GM08714 (cell line): ENCODE results near the gene EPAS1.

ENCODE experiments used
- H3K4me3 ChIP-seq: fragments of 200-500 bp; sonication (Bioruptor generic); 2 replicates; pipeline ENCODE4 v1.5.1; 2014; ENCODE audit warnings: mild to moderate bottlenecking, low read length, inconsistent platforms
- ZNF274 ChIP-seq: IDR thresholded peaks from 2 replicates; pipeline ENCODE4 v1.6.1; 2012; ENCODE audit warnings: mild to moderate bottlenecking, low read depth, low read length

EPAS1 gene

GRCh38 chr2:46376586-46376985 lies 79.4 kb downstream of the EPAS1 start:
- no peak overlapping the region for H3K4me3 ChIP-seq
- no peak for TF ChIP-seq ZNF274

- no peak for TF ChIP-seq ZNF274
- no peak overlapping the region for H3K4me3 ChIP-seq
These were observed 79.9 kb downstream of the EPAS1 start for GRCh38 chr2:46377101-46377581.

GRCh38 chr2:46377666-46378560 lies 80.7 kb downstream of the EPAS1 start:
- TF ChIP-seq ZNF274 = no peak

GRCh38 chr2:46378616-46379015 lies 81.4 kb downstream of the EPAS1 start:
- TF ChIP-seq ZNF274 = no peak

More at GRCh38 chr2:46377666-46378560, 80.7 kb downstream of the EPAS1 start:
- no peak overlapping the region for H3K4me3 ChIP-seq

GRCh38 chr2:46379213-46380037 lies 82.2 kb downstream of the EPAS1 start:
- no peak for TF ChIP-seq ZNF274
- H3K4me3 ChIP-seq = no peak overlapping the region

More at GRCh38 chr2:46378616-46379015, 81.4 kb downstream of the EPAS1 start:
- H3K4me3 ChIP-seq = no peak overlapping the region

- no peak for TF ChIP-seq ZNF274
- H3K4me3 ChIP-seq = no peak overlapping the region
These were observed 83.1 kb downstream of the EPAS1 start for GRCh38 chr2:46380038-46380940.

- H3K4me3 ChIP-seq = no peak overlapping the region
- TF ChIP-seq ZNF274 = no peak
These were observed 84.1 kb downstream of the EPAS1 start for GRCh38 chr2:46381263-46381849.

- TF ChIP-seq ZNF274 = no peak
These were observed 84.7 kb downstream of the EPAS1 start for GRCh38 chr2:46381871-46382270.

GRCh38 chr2:46382331-46383112 lies 85.3 kb downstream of the EPAS1 start:
- TF ChIP-seq ZNF274 = no peak
- no peak overlapping the region for H3K4me3 ChIP-seq

More at GRCh38 chr2:46381871-46382270, 84.7 kb downstream of the EPAS1 start:
- H3K4me3 ChIP-seq = no peak overlapping the region

GRCh38 chr2:46383113-46383395 lies 85.8 kb downstream of the EPAS1 start:
- no peak overlapping the region for H3K4me3 ChIP-seq
- TF ChIP-seq ZNF274 = no peak

GRCh38 chr2:46383784-46384456 lies 86.7 kb downstream of the EPAS1 start:
- no peak overlapping the region for H3K4me3 ChIP-seq
- TF ChIP-seq ZNF274 = no peak

GRCh38 chr2:46384457-46384815 lies 87.2 kb downstream of the EPAS1 start:
- TF ChIP-seq ZNF274 = no peak
- no peak overlapping the region for H3K4me3 ChIP-seq
